Fibroblast of lung (primary cell): Measurements from ENCODE around the gene SLC30A10. TPM values are rescaled to one million over a fixed set of nuclear protein-coding genes. Genes with fewer than 3 reads are reported as not detected.

Experiments
- DNase-seq, 2 donors: peaks; one replicate each; pipeline versions ENCODE4 v3.0.0 to v3.0.0-alpha.2; 2010; ENCODE audit warnings: low read depth in 2 of 2
- H2AFZ ChIP-seq: 2 replicates; pipeline ENCODE4 v1.5.1; 2012; ENCODE audit warnings: low read length, control low read depth, inconsistent platforms
- H3K27ac ChIP-seq: 2 replicates; pipeline ENCODE4 v1.5.1; 2011; ENCODE audit warnings: low read length, control low read depth; ENCODE audit not compliant: insufficient read depth
- H3K27me3 ChIP-seq: 2 replicates; pipeline ENCODE4 v1.5.1; 2011; ENCODE audit warnings: mild to moderate bottlenecking, low read length; ENCODE audit not compliant: control insufficient read depth, insufficient read depth
- H3K36me3 ChIP-seq: 2 replicates; pipeline ENCODE4 v1.5.1; 2011; ENCODE audit warnings: low read length; ENCODE audit not compliant: control insufficient read depth, insufficient read depth
- H3K4me1 ChIP-seq: 2 replicates; pipeline ENCODE4 v1.5.1; 2011; ENCODE audit warnings: low read length; ENCODE audit not compliant: control insufficient read depth, insufficient read depth; ENCODE audit errors: extremely low read depth
- H3K4me2 ChIP-seq: 2 replicates; pipeline ENCODE4 v1.5.1; 2011; ENCODE audit warnings: low read length, control low read depth; ENCODE audit not compliant: insufficient read depth; ENCODE audit errors: extremely low read depth
- H3K4me3 ChIP-seq, 4 experiments: fragments of 200-600 bp in 1 of 4; sonication (generic) in 1 of 4; replicated peaks in 1 of 4; 2 replicates each; pipeline ENCODE4 v1.5.1; 2011 to 2016; ENCODE audit warnings: low read length in 4 of 4, low read depth in 3 of 4, mild to moderate bottlenecking in 3 of 4, control low read depth in 2 of 4, inconsistent platforms in 1 of 4, mixed read lengths in 1 of 4; ENCODE audit not compliant: insufficient read depth in 1 of 4; ENCODE audit errors: control extremely low read depth in 1 of 4
- H3K79me2 ChIP-seq: 2 replicates; pipeline ENCODE4 v1.5.1; 2012; ENCODE audit warnings: mild to moderate bottlenecking, low read length, inconsistent platforms; ENCODE audit not compliant: control insufficient read depth, insufficient read depth
- H3K9ac ChIP-seq: 2 replicates; pipeline ENCODE4 v1.5.1; 2011; ENCODE audit warnings: mild to moderate bottlenecking, low read length, control low read depth; ENCODE audit not compliant: insufficient read depth
- H3K9me3 ChIP-seq: 2 replicates; pipeline ENCODE4 v1.5.1; 2012; ENCODE audit warnings: low read depth, low read length; ENCODE audit not compliant: control insufficient read depth, insufficient read depth
- H4K20me1 ChIP-seq: 2 replicates; pipeline ENCODE4 v1.5.1; 2011; ENCODE audit warnings: low read length; ENCODE audit not compliant: control insufficient read depth, insufficient read depth; ENCODE audit errors: extremely low read depth
- EZH2 ChIP-seq: IDR thresholded peaks from 2 replicates; pipeline ENCODE4 v1.5.1; 2012; ENCODE audit warnings: low read length, control low read depth, mild to moderate bottlenecking; ENCODE audit errors: missing control alignments
- polyA minus RNA-seq: library from RNA; depleted of rRNA, polyadenylated mRNA; stranded (reverse); fragments of >200 nt; gene quantifications from 2 replicates; pipeline ENCODE4 v1.2.3, GENCODE V29; 2011; ENCODE audit warnings: low replicate concordance
- polyA plus RNA-seq, 2 donors: library from polyadenylated mRNA; depleted of rRNA in 1 of 2; stranded (reverse) in 1 of 2; unstranded in 1 of 2; fragments of >200 nt; gene quantifications; 2 replicates each; pipeline ENCODE4 v1.2.1, GENCODE V29; 2011 to 2012; ENCODE audit warnings: missing spikeins in 1 of 2
- total RNA-seq: library from RNA; depleted of rRNA; stranded (reverse); fragments of >200 nt; gene quantifications from 2 replicates; pipeline ENCODE4 v1.2.1, GENCODE V29; 2014
- TF ChIP-seq, protein P1 (sequence below), 2 donors: IDR thresholded peaks in 1 of 2; conservative IDR thresholded peaks in 1 of 2; 1 replicate in 1 of 2; 2 replicates in 1 of 2; pipeline ENCODE4 v1.5.1; 2011 to 2012; ENCODE audit warnings: low read length in 2 of 2, control low read depth in 1 of 2, inconsistent platforms in 1 of 2, low read depth in 1 of 2, mild to moderate bottlenecking in 1 of 2

SLC30A10 gene
- total RNA-seq = not detected in 2 replicates
- polyA plus RNA-seq = 0.02 TPM in 1 of 2 replicates, not detected in the other
- polyA plus RNA-seq (2012) = not detected in 2 replicates
- not detected in 2 replicates for polyA minus RNA-seq

- Histone ChIP-seq H3K27me3 (peaks cover 13% of the 10 kb centered on the region), H3K79me2 (no peaks in the 10 kb centered on the region), H3K9ac (no peak within 1 kb of the TSS), H3K36me3 (no peaks in the 10 kb centered on the region), H3K4me2 (peak within 1 kb of the TSS; percentile 75), H4K20me1 (no peaks in the 10 kb centered on the region), H3K4me1 (no peaks in the 10 kb centered on the region), H3K9me3 (no peaks in the 10 kb centered on the region), H3K4me3 (peak within 1 kb of the TSS; percentile 20 to 43 (median 38)), H2AFZ (peak within 1 kb of the TSS; percentile 74), H3K27ac (no peak within 1 kb of the TSS)
- TF ChIP-seq, protein P1, sequence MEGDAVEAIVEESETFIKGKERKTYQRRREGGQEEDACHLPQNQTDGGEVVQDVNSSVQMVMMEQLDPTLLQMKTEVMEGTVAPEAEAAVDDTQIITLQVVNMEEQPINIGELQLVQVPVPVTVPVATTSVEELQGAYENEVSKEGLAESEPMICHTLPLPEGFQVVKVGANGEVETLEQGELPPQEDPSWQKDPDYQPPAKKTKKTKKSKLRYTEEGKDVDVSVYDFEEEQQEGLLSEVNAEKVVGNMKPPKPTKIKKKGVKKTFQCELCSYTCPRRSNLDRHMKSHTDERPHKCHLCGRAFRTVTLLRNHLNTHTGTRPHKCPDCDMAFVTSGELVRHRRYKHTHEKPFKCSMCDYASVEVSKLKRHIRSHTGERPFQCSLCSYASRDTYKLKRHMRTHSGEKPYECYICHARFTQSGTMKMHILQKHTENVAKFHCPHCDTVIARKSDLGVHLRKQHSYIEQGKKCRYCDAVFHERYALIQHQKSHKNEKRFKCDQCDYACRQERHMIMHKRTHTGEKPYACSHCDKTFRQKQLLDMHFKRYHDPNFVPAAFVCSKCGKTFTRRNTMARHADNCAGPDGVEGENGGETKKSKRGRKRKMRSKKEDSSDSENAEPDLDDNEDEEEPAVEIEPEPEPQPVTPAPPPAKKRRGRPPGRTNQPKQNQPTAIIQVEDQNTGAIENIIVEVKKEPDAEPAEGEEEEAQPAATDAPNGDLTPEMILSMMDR (conservative IDR thresholded peaks at IDR 0.05 in 1 of 2, IDR thresholded peaks at IDR 0.05 in 1 of 2; ENCODE audit: low read depth in 1 of 2, low read length in 2 of 2) = peak in 1 of 2 donors; percentile 7
- peak; percentile 61 for TF ChIP-seq EZH2
- DNase-seq = peak; percentile 10 to 37
Observed at GRCh38 chr1:219927956-219928790, at the start of gene SLC30A10. Gene SLC30A10 (minus strand): TSS chr1:219928557. CDS start chr1:219928440, 117 bp downstream.

- Histone ChIP-seq H3K27ac (no peak overlapping the region), H3K9me3 (no peaks in the 10 kb centered on the region), H3K27me3 (no peaks in the 10 kb centered on the region), H3K36me3 (peaks cover 2% of the 10 kb centered on the region), H3K79me2 (no peaks in the 10 kb centered on the region), H3K4me3 (no peak overlapping the region), H3K9ac (no peak overlapping the region), H2AFZ (no peak overlapping the region), H3K4me2 (no peak overlapping the region), H3K4me1 (no peaks in the 10 kb centered on the region), H4K20me1 (no peaks in the 10 kb centered on the region)
- TF ChIP-seq, protein P1 (conservative IDR thresholded peaks at IDR 0.05 in 1 of 2, IDR thresholded peaks at IDR 0.05 in 1 of 2; ENCODE audit: low read depth in 1 of 2, low read length in 2 of 2) = no peak
- no peak for TF ChIP-seq EZH2
- no peak for DNase-seq
Observed at GRCh38 chr1:219973213-219973612, 44.9 kb upstream of the SLC30A10 start.

DNA sequence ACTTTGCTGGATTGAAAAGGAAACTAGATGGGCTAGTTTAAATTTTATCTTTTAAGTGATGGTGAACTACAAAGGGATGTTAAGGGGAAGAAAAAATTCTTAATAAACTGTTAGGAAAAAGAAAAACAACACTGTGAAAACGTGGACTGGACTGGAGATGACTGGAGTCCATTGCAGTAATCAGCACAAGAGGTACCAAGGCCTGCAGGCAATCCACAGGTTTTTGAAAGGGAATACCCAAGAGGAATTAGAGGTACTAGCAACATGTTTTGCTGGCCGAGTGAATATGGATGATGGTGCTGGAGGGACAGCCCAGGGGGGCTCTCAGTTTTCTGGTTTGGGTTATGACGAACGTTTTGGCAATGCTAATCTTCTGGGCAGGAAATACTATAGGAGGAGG, 39.0 kb upstream of the SLC30A10 start:
- H2AFZ ChIP-seq = no peak overlapping the region
- H3K36me3 ChIP-seq = peaks cover 2% of the 10 kb centered on the region
- H3K27me3 ChIP-seq = no peaks in the 10 kb centered on the region
- H3K9ac ChIP-seq = no peak overlapping the region
- no peak overlapping the region for H3K4me2 ChIP-seq
- no peak for DNase-seq
- no peaks in the 10 kb centered on the region for H3K79me2 ChIP-seq
- H3K27ac ChIP-seq = no peak overlapping the region
- H4K20me1 ChIP-seq = no peaks in the 10 kb centered on the region
- H3K9me3 ChIP-seq = no peaks in the 10 kb centered on the region
- no peak for TF ChIP-seq EZH2
- TF ChIP-seq, protein P1 (conservative IDR thresholded peaks at IDR 0.05 in 1 of 2, IDR thresholded peaks at IDR 0.05 in 1 of 2; ENCODE audit: low read depth in 1 of 2, low read length in 2 of 2) = no peak
- no peak overlapping the region for H3K4me3 ChIP-seq
- no peaks in the 10 kb centered on the region for H3K4me1 ChIP-seq
